GM23338 (cell line): ENCODE data around the gene MICAL3. TPM values are rescaled to one million over a fixed set of nuclear protein-coding genes. Genes with fewer than 3 reads are reported as not detected.

Source experiments
- ATAC-seq: fragments of 200-7000 bp; cut with Tn5 transposase; 3 replicates; pipeline ENCODE4 v1.9.1; 2020
- DNase-seq: peaks from one replicate; pipeline ENCODE4 v3.0.0-alpha.2; 2015; ENCODE audit warnings: low spot score
- H2AFZ ChIP-seq: fragments of 200-600 bp; sonication (generic); 2 replicates; pipeline ENCODE4 v1.8.0; 2016; ENCODE audit warnings: antibody characterized with exemption, mild to moderate bottlenecking, moderate library complexity
- H3F3A ChIP-seq: fragments of 200-600 bp; sonication (generic); replicated peaks from 2 replicates; pipeline ENCODE4 v1.8.0; 2017; ENCODE audit warnings: antibody characterized with exemption, mixed run types, low read depth
- H3K27ac ChIP-seq: fragments of 200-600 bp; sonication (generic); 2 replicates; pipeline ENCODE4 v1.6.1; 2016; ENCODE audit warnings: low read depth
- H3K27me3 ChIP-seq: fragments of 200-600 bp; sonication (generic); 2 replicates; pipeline ENCODE4 v1.8.0; 2016; ENCODE audit warnings: mild to moderate bottlenecking, mixed run types, moderate library complexity; ENCODE audit not compliant: insufficient read depth
- H3K36me3 ChIP-seq: fragments of 200-600 bp; sonication (generic); 2 replicates; pipeline ENCODE4 v1.8.0; 2016; ENCODE audit warnings: mild to moderate bottlenecking; ENCODE audit not compliant: insufficient read depth
- H3K4me1 ChIP-seq: fragments of 200-600 bp; sonication (generic); 2 replicates; pipeline ENCODE4 v1.8.0; 2016; ENCODE audit warnings: mild to moderate bottlenecking, moderate library complexity; ENCODE audit not compliant: insufficient read depth
- H3K4me2 ChIP-seq: fragments of 200-600 bp; sonication (generic); 2 replicates; pipeline ENCODE4 v1.7.1; 2017; ENCODE audit warnings: mixed run types
- H3K4me3 ChIP-seq: fragments of 200-600 bp; sonication (generic); 2 replicates; pipeline ENCODE4 v1.6.1; 2016; ENCODE audit warnings: mixed run types
- H3K79me2 ChIP-seq: fragments of 200-600 bp; sonication (generic); replicated peaks from 2 replicates; pipeline ENCODE4 v1.8.0; 2017; ENCODE audit warnings: mild to moderate bottlenecking; ENCODE audit not compliant: insufficient read depth
- H3K9me2 ChIP-seq: fragments of 200-600 bp; sonication (generic); 2 replicates; pipeline ENCODE4 v1.8.0; 2017; ENCODE audit not compliant: insufficient read depth
- H4K20me1 ChIP-seq: fragments of 200-600 bp; sonication (generic); replicated peaks from 2 replicates; pipeline ENCODE4 v1.8.0; 2017; ENCODE audit warnings: mild to moderate bottlenecking; ENCODE audit not compliant: insufficient read depth
- H3K27ac Mint-ChIP-seq: 2 replicates; pipeline ENCODE4 v1.8.0; 2020; ENCODE audit warnings: inconsistent platforms, mild to moderate bottlenecking, moderate library complexity, mixed read lengths
- H3K27me3 Mint-ChIP-seq: 3 replicates; pipeline ENCODE4 v1.8.0; 2022; ENCODE audit warnings: low read depth, mild to moderate bottlenecking, moderate library complexity, mixed read lengths, inconsistent platforms; ENCODE audit not compliant: insufficient read depth, poor library complexity
- H3K36me3 Mint-ChIP-seq: 3 replicates; pipeline ENCODE4 v1.8.0; 2021; ENCODE audit warnings: low read depth, mild to moderate bottlenecking, inconsistent platforms, moderate library complexity, mixed read lengths
- H3K4me1 Mint-ChIP-seq: 3 replicates; pipeline ENCODE4 v1.8.0; 2020; ENCODE audit warnings: mild to moderate bottlenecking, inconsistent platforms, mixed read lengths
- H3K4me3 Mint-ChIP-seq: 3 replicates; pipeline ENCODE4 v1.8.0; 2021; ENCODE audit warnings: moderate library complexity, mild to moderate bottlenecking, inconsistent platforms, mixed read lengths
- H3K9me3 Mint-ChIP-seq: 3 replicates; pipeline ENCODE4 v1.8.0; 2020; ENCODE audit warnings: moderate library complexity, mild to moderate bottlenecking, inconsistent platforms, mixed read lengths
- ETS1 ChIP-seq: IDR thresholded peaks from 2 replicates; pipeline ENCODE4 v1.6.1; 2016; ENCODE audit warnings: antibody characterized with exemption
- EZH2 ChIP-seq: fragments of 200-600 bp; sonication (generic); IDR thresholded peaks from one replicate; pipeline ENCODE4 v1.8.0; 2017; ENCODE audit warnings: antibody characterized with exemption, mild to moderate bottlenecking, low read depth; ENCODE audit not compliant: unreplicated experiment
- EZH2phosphoT487 ChIP-seq: fragments of 200-600 bp; sonication (generic); IDR thresholded peaks from one replicate; pipeline ENCODE4 v1.8.1; 2018; ENCODE audit warnings: antibody characterized with exemption; ENCODE audit not compliant: unreplicated experiment
- NANOG ChIP-seq: IDR thresholded peaks from 2 replicates; pipeline ENCODE4 v1.6.1; 2016; ENCODE audit warnings: antibody characterized with exemption, borderline replicate concordance
- POLR2AphosphoS5 ChIP-seq: IDR thresholded peaks from 2 replicates; pipeline ENCODE4 v1.6.1; 2016; ENCODE audit warnings: antibody characterized with exemption, low read depth
- REST ChIP-seq: IDR thresholded peaks from one replicate; pipeline ENCODE4 v1.6.1; 2018; ENCODE audit warnings: antibody characterized with exemption; ENCODE audit not compliant: unreplicated experiment
- STAT1 ChIP-seq: IDR thresholded peaks from one replicate; pipeline ENCODE4 v1.6.1; 2016; ENCODE audit warnings: antibody characterized with exemption; ENCODE audit not compliant: unreplicated experiment
- ZNF331 ChIP-seq: fragments of 250-450 bp; sonication (Bioruptor Pico); IDR thresholded peaks from 2 replicates; pipeline ENCODE4 v1.5.0; 2020; ENCODE audit warnings: low read depth, mild to moderate bottlenecking, moderate library complexity
- ZNF462 ChIP-seq: fragments of 250-450 bp; sonication (Bioruptor Pico); IDR thresholded peaks from 2 replicates; pipeline ENCODE4 v1.5.0; 2020; ENCODE audit warnings: mild to moderate bottlenecking, moderate library complexity
- polyA plus RNA-seq: library from polyadenylated mRNA; unstranded; fragments of >200 nt; fragmentation: Nextera tagmentation; extraction: Ambion mirVana; gene quantifications from 2 replicates; pipeline ENCODE4 v1.2.1, GENCODE V29; 2016
- total RNA-seq: library from RNA; depleted of rRNA; stranded (reverse); fragments of >200 nt; shearing (Covaris generic); gene quantifications from 2 replicates; pipeline ENCODE4 v1.2.3, GENCODE V29; 2014

The MICAL3 gene
- total and polyA plus RNA-seq, 2 experiments from 2014 or later: 10.1 to 33.9 TPM

- no peak for TF ChIP-seq ZNF462 (CRISPR knock-in tag)
- TF ChIP-seq STAT1: no peak
Measured at GRCh38 chr22:17772249-17772957, 252.0 kb downstream of the MICAL3 start (continued).

GRCh38 chr22:17770180-17771077 is 253.9 kb downstream of the MICAL3 start:
- H4K20me1 ChIP-seq: no peaks in the 10 kb centered on the region; the same call in 1 of the 2 replicates
- ATAC-seq (no peak), DNase-seq (no peak)
- H3K36me3 ChIP-seq: no peaks in the 10 kb centered on the region
- no peak overlapping the region for H3K4me3 ChIP-seq
- no peak overlapping the region for H3K4me2 ChIP-seq
- Mint-ChIP-seq H3K27ac (no peak overlapping the region), H3K9me3 (no peaks in the 10 kb centered on the region; the same call in 1 of the 3 replicates), H3K27me3 (peaks cover 12% of the 10 kb centered on the region), H3K36me3 (no peaks in the 10 kb centered on the region; the same call in 1 of the 3 replicates), H3K4me1 (peaks cover 16% of the 10 kb centered on the region), H3K4me3 (no peak overlapping the region)
- no peak overlapping the region for H2AFZ ChIP-seq
- peaks cover 14% of the 10 kb centered on the region for H3K4me1 ChIP-seq
- H3F3A ChIP-seq: 0 out of 2 replicates have a peak, but pooled peaks cover 8% of the 10 kb centered on the region
- H3K79me2 ChIP-seq: peaks cover 71% of the 10 kb centered on the region
- 0 out of 2 replicates have a peak, but pooled peaks cover 3% of the 10 kb centered on the region for H3K27me3 ChIP-seq
- no peaks in the 10 kb centered on the region for H3K9me2 ChIP-seq
- no peak overlapping the region for H3K27ac ChIP-seq
- TF ChIP-seq POLR2AphosphoS5 (no peak), STAT1 (no peak), REST (no peak), EZH2phosphoT487 (no peak), EZH2 (no peak), ZNF331 (CRISPR knock-in tag) (no peak), NANOG (no peak), ETS1 (no peak)
